Loucy (cell line): Measurements from ENCODE around the gene MYOD1.

Experiments used
- H2AFZ ChIP-seq: fragments of 200-600 bp; sonication (generic); 2 replicates; pipeline ENCODE4 v1.6.0; 2016; ENCODE audit warnings: antibody characterized with exemption, mild to moderate bottlenecking, low read length, moderate library complexity
- H3F3A ChIP-seq: fragments of 200-600 bp; 2 replicates; pipeline ENCODE4 v1.6.0; 2016; ENCODE audit warnings: antibody characterized with exemption, low read depth, mild to moderate bottlenecking
- H3K27me3 ChIP-seq: fragments of 200-600 bp; sonication (generic); 2 replicates; pipeline ENCODE4 v1.6.1; 2014; ENCODE audit warnings: low read length, mild to moderate bottlenecking; ENCODE audit not compliant: insufficient read depth, poor library complexity, severe bottlenecking
- H3K36me3 ChIP-seq: fragments of 200-600 bp; sonication (generic); 2 replicates; pipeline ENCODE4 v1.6.1; 2016; ENCODE audit warnings: low read length; ENCODE audit not compliant: insufficient read depth
- H3K4me1 ChIP-seq: fragments of 200-600 bp; sonication (generic); 2 replicates; pipeline ENCODE4 v1.5.1; 2014; ENCODE audit warnings: low read length, mild to moderate bottlenecking; ENCODE audit not compliant: insufficient read depth, poor library complexity, severe bottlenecking
- H3K4me2 ChIP-seq: fragments of 200-600 bp; sonication (generic); 2 replicates; pipeline ENCODE4 v1.6.0; 2014; ENCODE audit warnings: antibody characterized with exemption, low read length, low read depth, mild to moderate bottlenecking; ENCODE audit not compliant: poor library complexity, severe bottlenecking
- H3K4me3 ChIP-seq: fragments of 200-600 bp; sonication (generic); 2 replicates; pipeline ENCODE4 v1.5.1; 2014; ENCODE audit warnings: low read length, mild to moderate bottlenecking, mixed read lengths; ENCODE audit not compliant: poor library complexity, severe bottlenecking
- H3K79me2 ChIP-seq: fragments of 200-600 bp; sonication (generic); 2 replicates; pipeline ENCODE4 v1.6.1; 2014; ENCODE audit warnings: low read length; ENCODE audit not compliant: insufficient read depth
- H3K9ac ChIP-seq: fragments of 200-600 bp; sonication (generic); 2 replicates; pipeline ENCODE4 v1.6.0; 2014; ENCODE audit warnings: mild to moderate bottlenecking, low read depth, low read length, moderate library complexity; ENCODE audit not compliant: poor library complexity, severe bottlenecking
- H3K9me2 ChIP-seq: fragments of 200-600 bp; sonication (generic); replicated peaks from 2 replicates; pipeline ENCODE4 v1.6.1; 2016; ENCODE audit warnings: low read depth, low read length, mixed read lengths
- H3K9me3 ChIP-seq: fragments of 200-600 bp; sonication (generic); 2 replicates; pipeline ENCODE4 v1.6.1; 2014; ENCODE audit warnings: mild to moderate bottlenecking, antibody characterized with exemption, low read length, low read depth; ENCODE audit not compliant: insufficient read depth
- H4K20me1 ChIP-seq: fragments of 200-600 bp; sonication (generic); 2 replicates; pipeline ENCODE4 v1.6.0; 2014; ENCODE audit warnings: antibody characterized with exemption, low read length, mild to moderate bottlenecking; ENCODE audit not compliant: insufficient read depth, poor library complexity, severe bottlenecking
- CTCF ChIP-seq: fragments of 200-600 bp; sonication (generic); conservative IDR thresholded peaks from 2 replicates; pipeline ENCODE4 v1.5.1; 2014; ENCODE audit warnings: mild to moderate bottlenecking, antibody characterized with exemption, low read length
- EZH2phosphoT487 ChIP-seq: fragments of 200-600 bp; IDR thresholded peaks from 2 replicates; pipeline ENCODE4 v1.6.1; 2018; ENCODE audit warnings: antibody characterized with exemption, mild to moderate bottlenecking, moderate library complexity, borderline replicate concordance

MYOD1 gene

GRCh38 chr11:17753641-17754040 lies 34.3 kb downstream of the MYOD1 start:
- no peak for TF ChIP-seq CTCF
- no peak for TF ChIP-seq EZH2phosphoT487

GRCh38 chr11:17755891-17756290 lies 36.5 kb downstream of the MYOD1 start:
- Histone ChIP-seq H3K4me1 (no peaks in the 10 kb centered on the region), H3K79me2 (no peaks in the 10 kb centered on the region), H3K36me3 (no peaks in the 10 kb centered on the region), H2AFZ (no peak overlapping the region), H3K9ac (no peak overlapping the region), H4K20me1 (no peaks in the 10 kb centered on the region), H3K9me3 (no peaks in the 10 kb centered on the region), H3K4me3 (no peak overlapping the region), H3F3A (no peaks in the 10 kb centered on the region), H3K4me2 (no peak overlapping the region), H3K9me2 (no peaks in the 10 kb centered on the region), H3K27me3 (no peaks in the 10 kb centered on the region)
- no peak for TF ChIP-seq CTCF
- TF ChIP-seq EZH2phosphoT487, result no peak

More at GRCh38 chr11:17753641-17754040, 34.3 kb downstream of the MYOD1 start:
- no peak overlapping the region for H3K4me2 ChIP-seq
- H3K36me3 ChIP-seq, result no peaks in the 10 kb centered on the region
- H3K79me2 ChIP-seq, result no peaks in the 10 kb centered on the region
- H3K27me3 ChIP-seq, result no peaks in the 10 kb centered on the region
- H3K9me2 ChIP-seq, result no peaks in the 10 kb centered on the region
- H3F3A ChIP-seq, result no peaks in the 10 kb centered on the region
- no peak overlapping the region for H3K4me3 ChIP-seq
- no peaks in the 10 kb centered on the region for H4K20me1 ChIP-seq
- H2AFZ ChIP-seq, result no peak overlapping the region
- H3K9me3 ChIP-seq, result no peaks in the 10 kb centered on the region
- no peak overlapping the region for H3K9ac ChIP-seq
- no peaks in the 10 kb centered on the region for H3K4me1 ChIP-seq

- Histone ChIP-seq H3K4me2 (no peak overlapping the region), H3F3A (no peaks in the 10 kb centered on the region), H3K4me3 (no peak overlapping the region), H3K9ac (no peak overlapping the region), H3K27me3 (no peaks in the 10 kb centered on the region), H3K36me3 (no peaks in the 10 kb centered on the region), H3K79me2 (no peaks in the 10 kb centered on the region), H3K9me3 (no peaks in the 10 kb centered on the region), H2AFZ (no peak overlapping the region), H3K4me1 (no peaks in the 10 kb centered on the region), H3K9me2 (no peaks in the 10 kb centered on the region), H4K20me1 (no peaks in the 10 kb centered on the region)
- peak; percentile 76 for TF ChIP-seq CTCF
- no peak for TF ChIP-seq EZH2phosphoT487
Observed at GRCh38 chr11:17760102-17761029, 41.0 kb downstream of the MYOD1 start.
